Activated T-cell treated with anti-CD3 and anti-CD28 coated beads, Interleukin-2, amount 50 U/mL, for 24 hours (primary cell): ENCODE data around the gene ASCL3.
"Not testable (repeated sequence)": the region's sequence is repeated elsewhere in the genome, so short reads cannot be mapped to it uniquely, and the experiment has no call there.

Experiments used
- DNase-seq: peaks from one replicate; pipeline ENCODE4 v3.0.0-alpha.2; 2020
- H3K27ac Mint-ChIP-seq: 2 replicates; pipeline ENCODE4 v1.8.0; 2020; ENCODE audit warnings: mild to moderate bottlenecking, mixed read lengths
- H3K27me3 Mint-ChIP-seq: 2 replicates; pipeline ENCODE4 v1.8.0; 2020; ENCODE audit warnings: mixed read lengths
- H3K36me3 Mint-ChIP-seq: 2 replicates; pipeline ENCODE4 v1.8.0; 2020; ENCODE audit warnings: low read depth, mixed read lengths
- H3K4me1 Mint-ChIP-seq: 2 replicates; pipeline ENCODE4 v1.8.0; 2020; ENCODE audit warnings: low read depth, mixed read lengths
- H3K4me3 Mint-ChIP-seq: 2 replicates; pipeline ENCODE4 v1.8.0; 2020; ENCODE audit warnings: mild to moderate bottlenecking, moderate library complexity, mixed read lengths
- H3K9me3 Mint-ChIP-seq: 2 replicates; pipeline ENCODE4 v1.8.0; 2020; ENCODE audit warnings: mixed read lengths

The ASCL3 gene

DNA sequence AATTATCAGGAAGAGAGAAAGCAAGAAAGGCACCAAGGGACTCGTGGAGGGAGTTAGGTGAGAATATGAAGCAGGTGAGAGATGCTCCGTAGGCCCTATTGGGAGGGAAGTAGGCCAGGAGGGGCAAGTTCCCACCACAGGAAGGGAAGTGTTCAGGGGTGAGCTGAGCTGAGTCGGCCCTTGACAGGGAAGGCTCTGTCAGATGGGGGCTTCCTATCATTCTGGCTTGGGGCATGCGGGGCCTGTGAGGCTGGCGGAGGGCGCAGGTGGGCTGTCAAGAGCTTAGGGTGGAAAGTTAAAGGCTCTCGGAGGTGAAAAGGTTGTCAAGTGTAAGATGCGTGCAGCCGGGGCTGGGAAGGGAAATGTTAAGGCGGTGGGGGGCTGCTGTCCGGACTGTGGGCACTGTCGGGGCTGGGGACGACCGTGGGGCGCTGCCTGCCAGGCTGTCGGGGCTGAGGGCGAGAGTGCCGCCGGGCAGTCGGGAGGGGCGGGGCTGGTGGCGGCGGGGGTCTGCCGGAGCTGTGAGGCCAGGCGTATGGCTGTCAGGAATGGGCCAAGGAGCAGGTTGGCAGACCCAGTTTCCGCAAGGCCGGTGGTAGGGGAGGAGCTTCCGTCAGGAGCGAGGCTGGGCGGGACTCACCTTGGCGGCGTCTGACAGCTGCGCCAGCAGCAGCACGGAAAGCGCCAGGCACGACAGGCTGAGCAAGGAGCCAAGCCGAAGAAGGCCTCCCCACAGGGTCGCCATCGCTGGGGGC is 20.9 kb upstream of the ASCL3 start:
- Mint-ChIP-seq H3K36me3 (peaks cover 34% of the 10 kb centered on the region), H3K9me3 (no peaks in the 10 kb centered on the region), H3K4me1 (peaks cover 43% of the 10 kb centered on the region), H3K27ac (peak overlapping the region; percentile 93), H3K4me3 (peak overlapping the region; percentile 92), H3K27me3 (no peaks in the 10 kb centered on the region)
- DNase-seq = no peak

DNA sequence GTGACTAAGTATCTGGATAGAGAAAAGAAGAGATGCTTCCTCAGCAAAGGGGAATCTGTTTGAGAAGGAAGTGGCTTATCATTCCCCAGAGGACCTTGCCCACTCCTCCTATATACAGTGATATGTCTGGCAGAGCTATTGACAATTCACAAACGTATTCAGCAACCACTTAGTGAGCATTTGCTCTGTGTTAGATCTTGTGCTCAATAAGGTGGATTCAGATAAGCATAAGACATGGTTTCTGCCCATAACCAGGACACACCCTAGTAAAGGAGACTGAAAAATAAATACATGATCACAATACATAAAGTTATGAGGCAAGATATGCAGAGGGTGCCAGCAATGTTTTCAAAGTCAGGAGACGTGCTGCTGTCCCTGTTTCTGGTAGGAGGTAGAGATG is 20.0 kb upstream of the ASCL3 start:
- Mint-ChIP-seq H3K9me3 (no peaks in the 10 kb centered on the region), H3K27me3 (no peaks in the 10 kb centered on the region), H3K4me3 (peak overlapping the region; percentile 92), H3K4me1 (peaks cover 43% of the 10 kb centered on the region), H3K36me3 (peaks cover 35% of the 10 kb centered on the region), H3K27ac (peak overlapping the region; percentile 62)
- no peak for DNase-seq

DNA sequence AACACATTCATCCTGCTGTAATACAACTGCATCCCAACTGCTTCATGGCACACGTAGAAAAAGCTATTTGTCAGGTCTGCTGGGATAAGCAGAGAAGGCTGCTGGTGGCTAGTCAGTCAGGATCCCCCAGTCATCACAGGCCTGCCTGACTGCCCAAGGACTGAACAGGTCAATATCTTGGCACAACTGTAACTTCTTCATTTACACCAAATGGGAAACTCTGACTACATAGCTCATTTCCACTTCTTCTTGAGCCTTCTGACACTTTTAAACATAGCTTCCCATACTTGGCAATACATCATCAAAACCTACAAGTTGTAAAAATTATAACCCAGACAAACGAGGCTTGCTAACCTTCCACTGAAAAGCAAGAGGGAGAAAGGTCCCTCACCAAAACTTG is 18.6 kb upstream of the ASCL3 start:
- peaks cover 51% of the 10 kb centered on the region for H3K4me1 Mint-ChIP-seq
- H3K4me3 Mint-ChIP-seq = no peak overlapping the region
- H3K9me3 Mint-ChIP-seq = no peaks in the 10 kb centered on the region
- DNase-seq = no peak
- no peak overlapping the region for H3K27ac Mint-ChIP-seq
- H3K36me3 Mint-ChIP-seq = peaks cover 39% of the 10 kb centered on the region
- H3K27me3 Mint-ChIP-seq = no peaks in the 10 kb centered on the region

GRCh38 chr11:8959546-8960166 is 16.8 kb upstream of the ASCL3 start:
- H3K27ac Mint-ChIP-seq = peak overlapping the region; percentile 58
- H3K9me3 Mint-ChIP-seq = no peaks in the 10 kb centered on the region
- peaks cover 49% of the 10 kb centered on the region for H3K36me3 Mint-ChIP-seq
- DNase-seq = no peak
- H3K27me3 Mint-ChIP-seq = no peaks in the 10 kb centered on the region
- H3K4me1 Mint-ChIP-seq = peaks cover 43% of the 10 kb centered on the region
- no peak overlapping the region for H3K4me3 Mint-ChIP-seq

GRCh38 chr11:8956860-8957259 is 14.0 kb upstream of the ASCL3 start:
- Mint-ChIP-seq H3K9me3 (no peaks in the 10 kb centered on the region), H3K27me3 (no peaks in the 10 kb centered on the region), H3K36me3 (peaks cover 63% of the 10 kb centered on the region), H3K4me3 (no peak overlapping the region), H3K27ac (peak overlapping the region; percentile 38), H3K4me1 (peaks cover 29% of the 10 kb centered on the region)
- DNase-seq = no peak

GRCh38 chr11:8948886-8949285 is 6.1 kb upstream of the ASCL3 start:
- Mint-ChIP-seq H3K36me3 (peaks cover 70% of the 10 kb centered on the region), H3K27ac (no peak overlapping the region), H3K27me3 (no peaks in the 10 kb centered on the region), H3K9me3 (no peaks in the 10 kb centered on the region), H3K4me3 (no peak overlapping the region), H3K4me1 (peaks cover 2% of the 10 kb centered on the region)
- DNase-seq = no peak

DNA sequence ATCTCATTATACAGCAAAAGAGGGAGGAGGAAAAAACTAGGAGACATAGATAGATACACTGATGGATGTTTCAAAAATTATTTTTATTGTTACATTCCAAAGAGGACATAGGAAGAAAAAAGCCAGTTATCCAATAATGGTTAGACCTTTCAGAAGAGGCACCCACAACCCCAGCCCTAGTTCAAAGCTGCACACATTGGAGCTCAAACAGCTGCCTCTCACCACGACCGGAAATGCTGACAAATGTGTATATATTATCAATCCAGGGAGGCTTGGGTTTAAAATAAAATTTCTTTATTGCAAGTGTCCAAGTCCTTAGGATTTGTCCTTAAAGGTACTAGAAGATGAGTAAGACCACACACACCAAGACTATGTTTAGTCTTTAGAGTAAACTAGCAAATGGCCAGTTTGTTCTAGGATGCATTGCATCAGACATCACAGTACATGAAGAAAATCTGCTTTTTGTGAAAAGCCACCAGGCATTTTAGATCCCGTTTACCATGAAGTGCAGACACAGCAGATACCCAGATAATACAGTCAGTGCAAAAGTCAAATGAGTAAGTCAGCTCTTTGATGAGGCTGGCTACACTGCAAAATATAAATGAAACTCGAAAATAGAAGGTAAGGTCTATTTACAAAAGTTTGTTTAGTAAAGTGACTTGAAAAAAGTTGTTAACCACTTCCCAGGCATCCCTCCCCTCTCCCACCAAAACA is 4.6 kb upstream of the ASCL3 start:
- H3K4me1 Mint-ChIP-seq = peaks cover 2% of the 10 kb centered on the region
- no peaks in the 10 kb centered on the region for H3K27me3 Mint-ChIP-seq
- no peak overlapping the region for H3K27ac Mint-ChIP-seq
- no peak overlapping the region for H3K4me3 Mint-ChIP-seq
- no peaks in the 10 kb centered on the region for H3K9me3 Mint-ChIP-seq
- DNase-seq = no peak
- peaks cover 55% of the 10 kb centered on the region for H3K36me3 Mint-ChIP-seq

GRCh38 chr11:8941341-8942103 is 1.3 kb downstream of the ASCL3 start:
- Mint-ChIP-seq H3K9me3 (no peaks in the 10 kb centered on the region), H3K27me3 (peaks cover 4% of the 10 kb centered on the region), H3K4me1 (peaks cover 10% of the 10 kb centered on the region), H3K27ac (no peak overlapping the region), H3K4me3 (no peak overlapping the region), H3K36me3 (peaks cover 4% of the 10 kb centered on the region)
- DNase-seq = no peak

DNA sequence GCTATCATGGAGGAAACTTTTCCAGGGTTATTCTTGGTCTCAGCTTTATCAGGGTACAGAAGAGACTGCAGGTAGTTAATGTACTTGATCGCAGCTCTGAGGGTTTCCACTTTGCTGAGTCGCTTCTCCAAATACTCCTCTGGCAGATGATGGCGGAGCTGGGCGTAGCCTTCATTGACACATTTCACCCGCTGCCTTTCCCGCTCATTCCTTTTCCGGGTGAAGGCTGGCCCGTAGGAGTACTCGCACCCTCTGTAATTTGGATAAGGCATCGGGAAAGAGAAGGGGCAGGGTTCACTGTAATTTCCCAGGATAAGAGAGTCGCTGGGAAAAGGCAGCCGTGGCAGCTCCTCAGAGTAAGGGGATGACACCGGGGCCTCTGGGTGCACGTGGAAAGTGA is 5.2 kb downstream of the ASCL3 start:
- Mint-ChIP-seq H3K27ac (no peak overlapping the region), H3K36me3 (no peaks in the 10 kb centered on the region), H3K27me3 (peaks cover 4% of the 10 kb centered on the region), H3K9me3 (no peaks in the 10 kb centered on the region), H3K4me1 (peaks cover 17% of the 10 kb centered on the region), H3K4me3 (no peak overlapping the region)
- no peak for DNase-seq

DNA sequence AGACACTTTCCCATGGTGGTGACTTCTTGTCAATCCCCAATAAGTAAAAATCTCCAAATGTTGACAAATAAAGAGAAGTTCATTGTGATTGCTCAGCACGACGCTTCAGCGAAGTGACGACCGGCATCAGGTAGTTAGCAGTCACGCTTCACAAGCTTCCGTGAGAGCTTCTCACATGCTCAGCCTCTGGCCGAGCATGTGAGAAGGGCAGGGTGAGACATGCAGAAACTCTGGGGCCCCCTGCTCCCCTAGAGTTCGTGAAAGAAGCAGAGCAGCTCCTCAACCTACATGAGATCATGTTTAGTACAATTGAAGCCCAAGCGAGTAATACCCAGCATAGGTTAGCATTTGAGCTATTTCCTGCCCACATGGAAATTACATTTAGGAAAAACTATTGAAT is 5.7 kb downstream of the ASCL3 start:
- no peak overlapping the region for H3K4me3 Mint-ChIP-seq

GRCh38 chr11:8935789-8936188 is 7.0 kb downstream of the ASCL3 start:
- H3K27me3 Mint-ChIP-seq = not testable (repeated sequence)

More for the DNA sequence above, 5.7 kb downstream of the ASCL3 start:
- H3K27ac Mint-ChIP-seq = peak overlapping the region; percentile 23
- no peaks in the 10 kb centered on the region for H3K9me3 Mint-ChIP-seq
- peaks cover 17% of the 10 kb centered on the region for H3K4me1 Mint-ChIP-seq
- peaks cover 4% of the 10 kb centered on the region for H3K27me3 Mint-ChIP-seq
- no peak for DNase-seq
- H3K36me3 Mint-ChIP-seq = no peaks in the 10 kb centered on the region

DNA sequence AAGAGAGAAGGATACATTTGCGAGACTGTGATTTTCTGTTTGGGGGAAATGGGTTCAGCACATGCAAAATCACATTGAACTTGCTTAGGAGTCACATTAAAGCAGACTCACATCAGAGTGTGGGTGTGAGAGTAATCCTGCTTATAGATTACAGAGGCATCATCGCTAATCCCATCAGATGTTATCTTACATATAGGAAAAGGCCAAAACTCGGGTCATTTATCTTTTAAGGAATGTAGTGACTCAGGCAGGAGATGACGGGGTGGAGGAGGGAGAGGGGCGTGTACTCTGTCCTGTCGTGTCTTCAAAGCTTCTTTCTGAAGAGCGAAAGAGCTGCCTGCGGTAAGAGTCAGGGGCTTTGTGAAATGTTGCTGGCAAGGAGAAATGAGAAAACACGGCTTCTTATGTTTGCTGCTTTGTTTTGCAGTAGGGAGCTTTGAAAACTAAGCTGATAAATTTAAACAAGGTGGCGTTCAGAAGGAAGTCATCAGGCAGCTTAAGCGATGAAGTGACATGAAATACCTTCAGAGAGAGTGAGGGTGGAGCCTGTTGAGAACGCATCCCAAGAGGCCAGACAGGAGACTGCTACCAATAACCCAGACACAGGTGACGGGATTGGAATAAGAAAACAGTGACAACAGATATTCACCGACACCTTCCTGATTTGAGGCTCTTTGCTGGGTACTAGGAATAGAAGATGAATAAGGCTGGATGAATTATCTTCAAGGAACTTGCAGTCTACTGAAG is 7.9 kb downstream of the ASCL3 start:
- Mint-ChIP-seq H3K4me1 (peaks cover 17% of the 10 kb centered on the region), H3K9me3 (no peaks in the 10 kb centered on the region), H3K4me3 (no peak overlapping the region), H3K27me3 (peaks cover 4% of the 10 kb centered on the region), H3K27ac (no peak overlapping the region), H3K36me3 (no peaks in the 10 kb centered on the region)
- DNase-seq = no peak

More at GRCh38 chr11:8935789-8936188, 7.0 kb downstream of the ASCL3 start:
- not testable (repeated sequence) for H3K36me3 Mint-ChIP-seq, H3K9me3 Mint-ChIP-seq, H3K27ac Mint-ChIP-seq, H3K4me3 Mint-ChIP-seq, DNase-seq
- peaks cover 17% of the 10 kb centered on the region for H3K4me1 Mint-ChIP-seq

GRCh38 chr11:8933931-8934330 is 8.9 kb downstream of the ASCL3 start:
- H3K4me1 Mint-ChIP-seq = peaks cover 17% of the 10 kb centered on the region
- no peak overlapping the region for H3K4me3 Mint-ChIP-seq
- H3K27me3 Mint-ChIP-seq = peaks cover 4% of the 10 kb centered on the region
- DNase-seq = no peak
- no peaks in the 10 kb centered on the region for H3K36me3 Mint-ChIP-seq
- no peaks in the 10 kb centered on the region for H3K9me3 Mint-ChIP-seq
- H3K27ac Mint-ChIP-seq = no peak overlapping the region
